Activated CD8-positive, alpha-beta T cell treated with anti-CD3 and anti-CD28 coated beads, Interleukin-2, amount 10 ng/mL, durations not matched to agents 7 days and 5 days (primary cell): Measurements from ENCODE around the gene MED14. TPM values are rescaled to one million over a fixed set of nuclear protein-coding genes. Genes with fewer than 3 reads are reported as not detected.
A peak's percentile ranks its signal among the peaks of the same experiment; 100 is the strongest.

Experiments used
- ATAC-seq: fragments of 150-1000 bp; cut with Tn5 transposase; one replicate; pipeline ENCODE4 v1.10.0; 2021; ENCODE audit warnings: moderate library complexity
- CTCF ChIA-PET: fragments of 350-600 bp; sonication (Branson Sonifier 250); formaldehyde crosslinking; loops from one replicate; lab custom pipeline; 2021; ENCODE audit warnings: antibody characterized with exemption; lab: Charles Lee
- POLR2A ChIA-PET: fragments of 350-600 bp; sonication (Branson Sonifier 250); formaldehyde crosslinking; loops from one replicate; lab custom pipeline; 2021; ENCODE audit warnings: antibody characterized with exemption; lab: Charles Lee
- DNase-seq: peaks from one replicate; pipeline ENCODE4 v3.0.0-alpha.2; 2020
- H3K27ac Mint-ChIP-seq: one replicate; pipeline ENCODE4 v1.8.0; 2021; ENCODE audit warnings: mild to moderate bottlenecking, mixed read lengths
- H3K27me3 Mint-ChIP-seq: one replicate; pipeline ENCODE4 v1.8.0; 2021; ENCODE audit warnings: low read depth, mixed read lengths
- H3K36me3 Mint-ChIP-seq: one replicate; pipeline ENCODE4 v1.8.0; 2021; ENCODE audit warnings: low read depth, mixed read lengths
- H3K4me1 Mint-ChIP-seq: one replicate; pipeline ENCODE4 v1.8.0; 2021; ENCODE audit warnings: low read depth, mixed read lengths
- H3K4me3 Mint-ChIP-seq: one replicate; pipeline ENCODE4 v1.8.0; 2021; ENCODE audit warnings: mild to moderate bottlenecking, mixed read lengths
- H3K9me3 Mint-ChIP-seq: one replicate; pipeline ENCODE4 v1.8.0; 2022; ENCODE audit warnings: mixed read lengths; ENCODE audit not compliant: insufficient read depth
- total RNA-seq, 2 experiments: library from RNA; stranded (reverse); gene quantifications; one replicate each; pipeline ENCODE4 v1.2.3, GENCODE V29; 2021

MED14 gene
- total RNA-seq, 2 experiments from 2014 or later: 40.8 to 41.3 TPM

DNA sequence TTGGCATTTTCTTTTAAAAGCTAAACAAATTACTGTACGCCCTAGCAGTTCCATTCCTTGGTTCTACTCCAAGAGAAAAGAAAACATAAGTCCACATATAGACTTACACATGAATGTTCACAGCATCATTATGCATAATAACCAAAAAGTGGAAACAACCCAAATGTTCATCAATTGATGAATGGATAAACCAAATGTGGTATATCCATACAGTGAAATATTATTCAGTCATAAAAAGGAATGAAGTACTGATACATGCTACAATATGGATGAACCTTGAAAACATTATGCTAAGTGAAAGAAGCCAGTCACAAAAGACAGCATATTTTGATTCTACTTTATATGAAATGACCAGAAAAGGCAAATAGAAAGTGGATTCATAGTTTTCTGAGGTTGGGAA lies 36.5 kb downstream of the MED14 start:
- CTCF ChIA-PET: no interaction called here
- Mint-ChIP-seq H3K27ac (no peak overlapping the region), H3K27me3 (no peaks in the 10 kb centered on the region), H3K4me1 (no peaks in the 10 kb centered on the region), H3K36me3 (peaks cover 24% of the 10 kb centered on the region), H3K9me3 (no peaks in the 10 kb centered on the region), H3K4me3 (no peak overlapping the region)
- DNase-seq (no peak), ATAC-seq (no peak)
- POLR2A ChIA-PET: no interaction called here

GRCh38 chrX:40694802-40695201 lies 40.5 kb downstream of the MED14 start:
- Mint-ChIP-seq H3K4me1 (no peaks in the 10 kb centered on the region), H3K4me3 (no peak overlapping the region)

GRCh38 chrX:40688929-40689328 lies 46.4 kb downstream of the MED14 start:
- Mint-ChIP-seq H3K9me3 (no peaks in the 10 kb centered on the region), H3K36me3 (peaks cover 48% of the 10 kb centered on the region), H3K4me1 (peaks cover 7% of the 10 kb centered on the region), H3K27ac (no peak overlapping the region), H3K4me3 (no peak overlapping the region), H3K27me3 (no peaks in the 10 kb centered on the region)
- ATAC-seq (no peak), DNase-seq (no peak)
- ChIA-PET POLR2A (no interaction called here), CTCF (no interaction called here)

More at GRCh38 chrX:40694802-40695201, 40.5 kb downstream of the MED14 start:
- CTCF ChIA-PET: no interaction called here
- Mint-ChIP-seq H3K9me3 (no peaks in the 10 kb centered on the region), H3K36me3 (peaks cover 35% of the 10 kb centered on the region), H3K27ac (no peak overlapping the region), H3K27me3 (no peaks in the 10 kb centered on the region)
- DNase-seq (no peak), ATAC-seq (no peak)
- POLR2A ChIA-PET: no interaction called here

DNA sequence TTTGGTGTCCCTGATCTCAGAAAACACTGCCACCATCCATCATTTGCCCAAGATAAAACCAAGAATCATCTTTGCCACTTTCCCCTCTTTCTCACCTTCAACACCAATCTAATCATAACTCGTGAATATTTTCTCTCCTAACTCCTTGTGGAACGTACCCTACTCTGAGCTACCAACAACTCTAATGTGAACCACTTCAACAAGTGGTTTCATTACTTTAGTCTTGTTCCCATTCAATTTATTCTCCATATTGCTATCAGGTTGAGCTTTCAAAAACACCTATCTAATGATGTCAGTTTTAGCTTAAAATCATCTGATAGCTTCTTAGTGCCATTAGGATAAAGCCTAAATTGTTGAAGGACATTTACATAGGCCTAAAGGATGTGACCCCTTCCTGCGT lies 48.2 kb downstream of the MED14 start:
- H3K27ac Mint-ChIP-seq: no peak overlapping the region
- H3K9me3 Mint-ChIP-seq: no peaks in the 10 kb centered on the region
- H3K4me3 Mint-ChIP-seq: no peak overlapping the region
- ATAC-seq: no peak
- DNase-seq: no peak
- ChIA-PET POLR2A (no interaction called here), CTCF (interaction anchor here (0.8 to 1.4 kb wide), 2 partner anchors 27 to 35 kb away, joined by 5 read pairs; no protein-coding TSS in a partner anchor)
- H3K4me1 Mint-ChIP-seq: peaks cover 9% of the 10 kb centered on the region
- no peaks in the 10 kb centered on the region for H3K27me3 Mint-ChIP-seq
- peaks cover 39% of the 10 kb centered on the region for H3K36me3 Mint-ChIP-seq

GRCh38 chrX:40685362-40685918 lies 49.9 kb downstream of the MED14 start:
- H3K36me3 Mint-ChIP-seq: peaks cover 31% of the 10 kb centered on the region
- peaks cover 9% of the 10 kb centered on the region for H3K4me1 Mint-ChIP-seq
- ChIA-PET CTCF (interaction anchor here (0.7 to 1.1 kb wide), 4 partner anchors 18 to 109 kb away, joined by 3 to 4 read pairs (median 3); no protein-coding TSS in a partner anchor), POLR2A (interaction anchor here (0.7 kb wide), 1 partner anchor 52 kb away, joined by 3 read pairs; no protein-coding TSS in a partner anchor)
- H3K27ac Mint-ChIP-seq: no peak overlapping the region
- H3K4me3 Mint-ChIP-seq: no peak overlapping the region
- H3K9me3 Mint-ChIP-seq: no peaks in the 10 kb centered on the region
- no peaks in the 10 kb centered on the region for H3K27me3 Mint-ChIP-seq
- ATAC-seq (no peak), DNase-seq (no peak)

DNA sequence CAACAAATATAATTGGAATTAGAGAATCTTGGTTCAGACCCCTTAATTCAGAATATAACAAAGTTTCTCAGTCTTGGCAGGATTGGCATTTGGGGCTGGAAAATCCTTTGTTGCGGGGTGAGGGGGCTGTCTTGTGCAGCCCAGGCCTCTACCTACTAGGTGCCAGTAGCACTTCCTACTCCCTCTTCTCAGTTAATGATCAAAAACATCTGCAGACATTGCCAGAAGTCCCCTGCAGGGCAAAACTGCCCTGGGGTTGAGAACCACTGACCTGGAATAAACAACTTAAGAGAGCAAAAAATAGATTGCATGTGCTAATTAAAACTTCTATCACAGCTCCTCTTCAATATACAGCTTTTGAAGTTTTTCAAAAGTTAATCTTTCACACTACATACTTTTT lies 51.2 kb downstream of the MED14 start:
- CTCF ChIA-PET: interaction anchor here (1.1 to 1.6 kb wide), 3 partner anchors 20 to 496 kb away, joined by 3 to 6 read pairs (median 3); no protein-coding TSS in a partner anchor

DNA sequence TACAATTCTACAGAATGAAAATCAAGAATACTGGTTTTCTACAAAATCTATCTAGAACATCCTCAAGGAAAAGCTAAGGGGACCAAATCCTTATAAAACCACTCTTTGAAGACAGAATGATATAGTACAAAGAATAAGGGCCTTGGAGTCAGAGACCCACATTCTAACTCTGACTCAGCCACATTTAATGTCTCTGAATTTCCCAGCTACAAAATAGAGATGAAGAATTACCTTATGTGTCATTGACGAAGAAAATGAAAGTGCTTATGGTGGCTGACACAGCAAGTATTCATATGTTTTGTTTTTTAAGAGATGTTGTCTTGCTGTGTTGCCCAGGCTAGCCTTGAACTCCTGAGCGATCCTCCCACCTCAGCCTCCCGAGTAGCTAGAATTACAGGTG lies 52.1 kb downstream of the MED14 start:
- Mint-ChIP-seq H3K27me3 (no peaks in the 10 kb centered on the region), H3K4me1 (peaks cover 10% of the 10 kb centered on the region), H3K27ac (no peak overlapping the region), H3K36me3 (peaks cover 38% of the 10 kb centered on the region), H3K4me3 (no peak overlapping the region), H3K9me3 (no peaks in the 10 kb centered on the region)
- CTCF ChIA-PET: interaction anchor here (1.3 to 1.6 kb wide), 2 partner anchors 111 to 497 kb away, joined by 3 to 6 read pairs; no protein-coding TSS in a partner anchor
- POLR2A ChIA-PET: no interaction called here
- no peak for DNase-seq
- ATAC-seq: no peak

More for the DNA sequence above, 51.2 kb downstream of the MED14 start:
- POLR2A ChIA-PET: no interaction called here
- no peak overlapping the region for H3K4me3 Mint-ChIP-seq
- no peaks in the 10 kb centered on the region for H3K27me3 Mint-ChIP-seq
- ATAC-seq (no peak), DNase-seq (no peak)
- no peak overlapping the region for H3K27ac Mint-ChIP-seq
- peaks cover 40% of the 10 kb centered on the region for H3K36me3 Mint-ChIP-seq
- peaks cover 9% of the 10 kb centered on the region for H3K4me1 Mint-ChIP-seq
- H3K9me3 Mint-ChIP-seq: no peaks in the 10 kb centered on the region

- H3K9me3 Mint-ChIP-seq: no peaks in the 10 kb centered on the region
- H3K27ac Mint-ChIP-seq: no peak overlapping the region
- ChIA-PET CTCF (no interaction called here), POLR2A (no interaction called here)
- H3K4me1 Mint-ChIP-seq: no peaks in the 10 kb centered on the region
- peaks cover 30% of the 10 kb centered on the region for H3K36me3 Mint-ChIP-seq
- no peak for DNase-seq
- ATAC-seq: no peak
- no peaks in the 10 kb centered on the region for H3K27me3 Mint-ChIP-seq
- no peak overlapping the region for H3K4me3 Mint-ChIP-seq
Observed at GRCh38 chrX:40671126-40671525, 64.2 kb downstream of the MED14 start.

DNA sequence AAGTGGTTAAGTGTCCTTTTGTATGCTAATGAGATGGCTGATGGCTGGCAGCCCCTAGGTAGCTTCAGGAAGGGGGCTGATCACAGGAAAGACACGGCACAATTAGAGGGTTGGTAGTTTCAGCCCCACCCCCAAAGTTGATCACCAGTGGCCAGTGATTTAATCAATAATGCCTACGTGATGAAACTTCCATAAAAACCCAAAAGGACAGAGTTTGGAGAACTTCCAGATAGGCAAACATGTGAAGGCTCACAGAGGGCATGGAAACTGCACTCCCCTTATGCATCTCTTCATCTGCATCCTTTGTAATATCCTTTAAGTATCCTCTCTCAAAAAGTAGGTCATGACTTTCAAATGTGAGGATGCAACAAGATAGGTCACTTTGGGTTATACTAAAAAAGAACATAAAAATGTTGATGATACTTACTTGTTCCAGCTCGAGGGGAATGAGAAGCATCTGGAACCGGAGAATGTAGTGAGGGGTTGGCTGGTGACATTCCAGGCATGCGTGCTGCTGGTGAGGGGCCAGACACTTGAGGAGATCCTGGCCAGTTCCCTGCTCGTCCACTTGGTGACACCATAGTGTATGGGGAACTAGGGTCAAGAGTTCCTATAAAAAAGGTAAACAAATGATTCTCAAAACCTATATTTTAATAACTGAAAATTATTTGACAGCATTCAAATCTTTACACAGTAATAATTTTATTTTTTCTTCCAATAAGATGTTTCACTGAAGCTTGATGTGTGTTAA lies 71.3 kb downstream of the MED14 start:
- Mint-ChIP-seq H3K36me3 (peaks cover 41% of the 10 kb centered on the region), H3K27ac (peak overlapping the region; percentile 43), H3K4me3 (no peak overlapping the region), H3K4me1 (peaks cover 15% of the 10 kb centered on the region), H3K9me3 (no peaks in the 10 kb centered on the region), H3K27me3 (no peaks in the 10 kb centered on the region)
- DNase-seq (no peak), ATAC-seq (no peak)
- ChIA-PET POLR2A (no interaction called here), CTCF (interaction anchor here (0.5 to 1.7 kb wide), 3 partner anchors 12 to 130 kb away, joined by 3 to 8 read pairs (median 4); no protein-coding TSS in a partner anchor)

GRCh38 chrX:40663078-40663740 lies 72.1 kb downstream of the MED14 start:
- H3K27me3 Mint-ChIP-seq: no peaks in the 10 kb centered on the region
- ATAC-seq (peak; percentile 39), DNase-seq (no peak)
- peaks cover 15% of the 10 kb centered on the region for H3K4me1 Mint-ChIP-seq
- ChIA-PET POLR2A (no interaction called here), CTCF (interaction anchor here (1.5 to 1.7 kb wide), 2 partner anchors 11 to 22 kb away, joined by 4 to 8 read pairs; no protein-coding TSS in a partner anchor)
- H3K36me3 Mint-ChIP-seq: peaks cover 41% of the 10 kb centered on the region
- no peak overlapping the region for H3K4me3 Mint-ChIP-seq
- H3K9me3 Mint-ChIP-seq: no peaks in the 10 kb centered on the region
- H3K27ac Mint-ChIP-seq: peak overlapping the region; percentile 67

DNA sequence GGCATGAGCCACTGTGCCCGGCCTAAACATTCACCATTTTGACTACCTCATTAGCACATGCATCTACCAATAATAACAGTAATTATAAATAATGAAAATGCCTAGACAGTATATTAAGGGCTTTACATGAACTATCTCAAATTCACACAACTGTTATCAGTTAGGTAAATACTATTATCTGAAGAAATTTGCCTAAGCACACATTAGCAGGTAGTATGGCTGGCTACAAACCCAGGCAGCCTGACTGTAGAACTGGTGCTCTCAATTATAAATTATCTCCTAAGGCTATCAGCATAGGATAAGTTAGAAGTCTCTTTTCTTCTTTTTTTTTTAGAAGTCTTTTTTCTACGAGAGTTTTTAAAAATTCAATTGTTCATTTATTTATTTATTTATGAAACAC lies 73.9 kb downstream of the MED14 start:
- POLR2A ChIA-PET: interaction anchor here (0.7 kb wide), 1 partner anchor 26 kb away, joined by 3 read pairs; no protein-coding TSS in a partner anchor
- DNase-seq (no peak), ATAC-seq (no peak)
- Mint-ChIP-seq H3K27me3 (no peaks in the 10 kb centered on the region), H3K4me3 (no peak overlapping the region), H3K4me1 (peaks cover 15% of the 10 kb centered on the region), H3K27ac (no peak overlapping the region), H3K9me3 (no peaks in the 10 kb centered on the region), H3K36me3 (peaks cover 30% of the 10 kb centered on the region)
- CTCF ChIA-PET: interaction anchor here (1.2 kb wide), 1 partner anchor 10 kb away, joined by 5 read pairs; no protein-coding TSS in a partner anchor
